HPDE6-E6E7 (cell line): ENCODE data around the gene KBTBD2.
"Not testable (repeated sequence)": the region's sequence is repeated elsewhere in the genome, so short reads cannot be mapped to it uniquely, and the experiment has no call there.

Source experiments
- DNase-seq: peaks from one replicate; pipeline ENCODE4 v3.0.0; 2011; ENCODE audit warnings: missing footprints; ENCODE audit errors: extremely low spot score

The KBTBD2 gene

DNA sequence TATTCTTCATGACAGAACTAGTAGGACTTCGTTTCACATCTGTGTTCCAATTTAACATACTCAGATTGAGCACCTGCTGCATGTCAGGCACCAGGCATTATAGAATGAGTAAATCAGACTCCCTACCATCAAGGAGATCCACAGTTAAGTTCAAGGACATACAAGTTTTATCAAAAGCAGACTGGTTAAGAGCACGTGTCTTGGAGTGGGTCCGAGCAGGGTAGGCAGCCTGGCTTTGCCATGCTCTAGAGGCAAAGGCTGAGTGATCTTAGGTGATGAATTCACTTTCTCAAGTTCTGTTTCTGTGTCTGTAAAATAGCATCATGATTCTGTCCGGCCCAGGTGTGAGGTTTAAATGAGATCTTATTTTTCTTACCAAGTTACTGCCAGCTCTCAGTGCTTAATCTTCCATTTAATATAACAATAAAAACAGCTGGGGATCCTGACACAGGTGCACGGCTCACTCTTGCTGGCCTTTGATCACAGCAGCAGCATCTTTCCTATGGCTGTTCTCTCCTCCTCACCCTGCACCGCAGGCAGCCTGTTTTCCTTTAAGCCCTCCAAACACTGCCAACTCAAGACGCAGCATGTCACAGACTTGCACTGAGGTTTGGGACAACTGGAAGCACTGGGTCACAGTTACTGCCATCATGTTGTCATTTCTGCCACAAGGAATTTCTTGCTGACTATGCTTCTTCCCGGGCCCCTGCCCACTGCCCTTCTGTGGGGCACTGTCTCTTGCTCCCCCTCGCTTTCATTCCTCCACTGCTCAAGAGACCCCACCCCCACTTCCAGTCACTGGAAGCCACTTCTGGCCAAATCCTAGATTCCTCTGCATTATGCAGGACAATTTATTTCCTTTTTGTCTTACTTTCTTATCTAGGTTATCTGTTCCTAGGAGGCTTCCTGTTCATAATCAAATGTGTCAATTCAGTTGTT lies 35.5 kb downstream of the KBTBD2 start:
- not testable (repeated sequence) for DNase-seq

DNA sequence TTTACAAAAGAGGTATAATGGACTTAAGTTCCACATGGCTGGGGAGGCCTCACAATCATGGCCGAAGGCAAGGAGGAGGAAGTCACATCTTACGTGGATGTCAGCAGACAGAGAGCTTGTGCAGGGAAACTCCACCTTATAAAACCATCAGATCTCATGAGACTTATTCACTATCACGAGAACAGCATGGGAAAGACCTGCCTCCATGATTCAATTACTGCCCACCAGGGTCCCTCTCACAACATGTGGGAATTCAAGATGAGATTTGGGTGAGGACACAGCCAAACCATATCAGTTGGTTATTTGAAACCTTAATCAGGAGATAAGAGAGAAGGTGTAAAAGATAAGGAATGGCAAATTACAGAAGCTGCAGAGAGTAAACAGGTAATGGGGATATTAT lies 40.9 kb downstream of the KBTBD2 start:
- not testable (repeated sequence) for DNase-seq

DNA sequence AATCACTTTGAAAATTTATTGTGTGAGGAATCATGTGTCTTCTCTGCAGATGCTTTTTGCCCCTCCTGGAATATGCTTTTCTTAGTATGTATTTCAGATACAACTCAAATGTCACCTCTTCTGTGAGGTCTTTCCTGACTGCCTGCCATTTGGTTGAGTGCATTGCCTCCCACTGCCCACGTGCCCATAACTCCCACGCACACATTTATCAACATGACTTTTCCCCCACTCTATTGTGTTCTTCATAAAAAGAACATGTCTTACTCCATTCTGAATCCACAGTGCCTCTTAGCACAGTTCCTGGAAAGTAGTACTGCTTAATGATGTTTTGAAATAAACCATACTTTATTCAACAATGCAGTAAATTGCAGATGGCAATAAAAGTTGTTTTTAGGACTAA lies 42.9 kb downstream of the KBTBD2 start:
- not testable (repeated sequence) for DNase-seq

DNA sequence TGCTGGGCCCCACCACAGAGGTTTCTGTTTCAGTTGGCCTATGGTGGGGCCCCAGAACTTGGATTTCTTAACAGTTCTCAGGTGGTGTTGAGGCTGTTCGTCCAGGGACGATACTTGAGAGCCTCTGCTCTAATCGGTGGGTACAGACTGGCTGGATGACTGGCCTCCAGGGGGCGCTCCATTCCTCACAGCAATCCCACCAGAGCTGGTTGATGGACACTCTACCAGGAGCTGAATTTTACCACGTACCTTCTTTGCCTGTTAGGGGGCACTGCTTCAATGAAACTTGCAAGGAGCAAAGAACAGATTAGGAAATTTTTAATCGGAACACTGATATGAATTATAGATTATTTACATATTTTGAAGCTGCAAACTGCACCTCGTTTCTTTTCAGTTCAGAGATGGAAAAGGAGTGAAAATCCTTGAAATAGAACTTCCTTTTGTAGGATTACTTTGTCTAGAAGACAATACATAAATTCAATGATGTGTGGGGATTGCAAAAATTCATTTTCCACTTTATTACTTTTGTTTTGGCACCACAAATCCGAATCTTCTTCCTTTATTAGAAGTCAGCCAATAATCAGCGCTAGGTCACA lies 44.8 kb downstream of the KBTBD2 start:
- peak; percentile 28 for DNase-seq

DNA sequence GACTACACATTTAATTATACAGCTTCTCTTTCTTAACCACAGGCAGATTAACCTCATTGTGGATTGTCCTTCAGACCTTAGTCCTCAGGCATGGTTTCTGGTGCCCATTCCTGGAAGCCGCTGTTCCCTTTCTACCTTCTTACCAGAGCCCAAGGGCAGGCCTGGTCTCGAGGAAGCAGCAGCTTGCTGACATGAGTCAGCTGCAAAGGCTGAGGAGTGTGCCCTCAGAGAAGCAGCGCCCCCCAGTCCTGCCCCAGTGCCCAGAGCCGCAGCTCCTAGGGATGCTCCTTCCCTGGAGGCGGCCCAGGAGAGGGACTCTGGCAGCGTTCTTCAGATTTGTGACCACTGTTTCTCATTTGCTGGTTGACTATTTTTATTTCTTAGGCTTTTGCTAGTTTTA lies 46.8 kb downstream of the KBTBD2 start:
- DNase-seq, result not testable (repeated sequence)

DNA sequence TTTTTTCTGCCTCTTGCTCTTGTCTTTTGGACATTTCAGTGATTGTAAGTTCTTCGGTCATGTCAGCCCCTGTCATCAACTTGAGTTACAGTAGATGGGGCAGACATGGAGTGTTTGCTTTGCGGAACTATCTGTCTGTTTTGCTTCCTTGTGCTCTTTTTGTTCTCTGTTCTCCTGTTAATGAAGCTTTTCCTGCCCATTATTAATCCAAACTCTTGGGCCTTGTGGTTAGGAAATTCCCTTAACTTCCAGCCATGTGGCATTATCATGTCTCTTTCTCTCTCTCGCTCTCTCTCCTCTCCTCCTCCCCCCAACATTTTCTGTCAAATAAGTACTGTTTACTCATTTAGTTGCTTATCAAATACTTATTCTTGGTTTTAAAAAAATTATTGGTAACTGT lies 47.8 kb downstream of the KBTBD2 start:
- not testable (repeated sequence) for DNase-seq

DNA sequence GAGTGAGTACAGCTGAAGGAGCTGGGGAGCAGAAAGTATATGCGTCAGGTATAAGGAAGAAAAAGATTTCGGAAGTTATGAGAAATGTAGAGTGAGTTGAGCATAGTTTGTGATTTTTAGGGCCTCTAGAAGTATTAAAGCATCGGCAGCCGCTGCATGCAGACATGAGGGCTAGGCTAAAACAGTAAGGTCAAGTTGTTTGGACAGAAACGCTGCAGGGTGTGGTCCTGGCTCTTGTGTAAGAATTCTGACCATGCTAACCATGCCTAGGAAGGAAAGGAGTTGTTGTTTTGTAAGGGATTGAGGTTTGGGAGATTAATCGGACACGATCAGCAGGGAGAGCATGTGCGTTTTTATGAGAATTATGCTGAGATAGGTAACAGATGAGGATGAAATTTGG lies 51.7 kb downstream of the KBTBD2 start:
- not testable (repeated sequence) for DNase-seq

DNA sequence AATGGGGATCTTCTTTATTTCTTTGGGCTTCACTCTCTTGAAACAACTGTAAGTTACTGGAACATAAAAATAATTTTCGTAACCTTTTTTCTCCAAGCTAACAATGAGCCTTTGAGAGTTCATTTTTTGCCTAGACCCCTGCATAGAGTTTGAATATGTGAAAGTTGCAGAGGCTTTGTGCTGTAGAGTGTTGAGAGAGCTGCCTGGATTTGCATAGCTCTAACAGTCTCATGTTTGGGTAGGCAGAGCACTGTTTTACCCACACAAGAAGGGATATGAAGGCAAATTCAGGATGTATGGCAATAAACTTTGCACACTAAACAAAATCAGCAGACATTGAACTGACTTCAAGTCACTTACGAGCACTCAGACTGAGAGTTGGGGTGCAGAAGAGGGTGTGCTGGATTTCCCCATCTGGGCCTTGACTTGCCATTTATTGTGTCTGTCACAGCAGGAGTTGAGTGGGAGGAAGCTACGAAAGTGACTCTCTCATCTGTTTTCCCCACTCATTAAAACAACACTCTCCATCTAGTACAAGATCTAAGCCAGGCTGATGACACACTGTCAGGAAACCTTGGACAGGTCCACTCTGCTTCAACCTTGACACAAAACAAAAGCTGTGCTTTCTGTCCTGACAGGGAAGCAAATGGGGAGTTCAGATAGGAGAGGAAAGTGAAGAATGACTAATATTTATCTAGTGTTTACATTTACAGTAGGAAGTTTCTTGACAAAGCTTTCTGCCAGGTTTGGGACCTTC lies 62.4 kb downstream of the KBTBD2 start:
- not testable (repeated sequence) for DNase-seq
